ENCODE measurements around the gene SND1.

- TF ChIP-seq CREB5 (CRISPR knock-in tag; IDR thresholded peaks at IDR 0.05; ENCODE audit: low read depth) = no peak
- TF ChIP-seq ARNTL (CRISPR knock-in tag; IDR thresholded peaks at IDR 0.05; ENCODE audit: borderline replicate concordance, low read depth) = no peak
- no peak for TF ChIP-seq ZFP3 (CRISPR knock-in tag; IDR thresholded peaks at IDR 0.05)
These were observed 166.3 kb downstream of the SND1 start for GRCh38 chr7:127818306-127818705.
